Endodermal cell (in vitro differentiated cells): ENCODE measurements around the gene HDAC4. TPM values are rescaled to one million over a fixed set of nuclear protein-coding genes. Genes with fewer than 3 reads are reported as not detected.

Experiments used
- DNase-seq: peaks from one replicate; pipeline ENCODE4 v3.0.0-alpha.2; 2017
- H3K27ac ChIP-seq: 2 replicates; pipeline ENCODE4 v1.5.1; 2013; ENCODE audit warnings: mild to moderate bottlenecking, low read depth, low read length, moderate library complexity
- H3K27me3 ChIP-seq: 2 replicates; pipeline ENCODE4 v1.6.1; 2013; ENCODE audit warnings: mild to moderate bottlenecking, low read length, moderate library complexity; ENCODE audit not compliant: insufficient read depth, control insufficient read depth, poor library complexity, severe bottlenecking
- H3K36me3 ChIP-seq: 2 replicates; pipeline ENCODE4 v1.7.0; 2013; ENCODE audit warnings: mild to moderate bottlenecking, low read length, moderate library complexity; ENCODE audit not compliant: control insufficient read depth, insufficient read depth
- H3K4me1 ChIP-seq: one replicate; pipeline ENCODE4 v1.7.0; 2013; ENCODE audit warnings: low read length; ENCODE audit not compliant: control insufficient read depth, insufficient read depth
- H3K4me3 ChIP-seq: 2 replicates; pipeline ENCODE4 v1.5.1; 2013; ENCODE audit warnings: mild to moderate bottlenecking, low read length, moderate library complexity
- H3K9ac ChIP-seq: 2 replicates; pipeline ENCODE4 v1.6.1; 2013; ENCODE audit warnings: mild to moderate bottlenecking, low read length, moderate library complexity; ENCODE audit not compliant: poor library complexity, severe bottlenecking; ENCODE audit errors: extremely low read depth
- H3K9me3 ChIP-seq: 2 replicates; pipeline ENCODE4 v1.6.1; 2013; ENCODE audit warnings: mild to moderate bottlenecking, low read length, moderate library complexity; ENCODE audit not compliant: control insufficient read depth
- H3K27ac Mint-ChIP-seq: 2 replicates; pipeline ENCODE4 v1.8.0; 2020; ENCODE audit warnings: mixed read lengths
- H3K27me3 Mint-ChIP-seq: 2 replicates; pipeline ENCODE4 v1.8.0; 2021; ENCODE audit warnings: mild to moderate bottlenecking, mixed read lengths; ENCODE audit not compliant: insufficient read depth
- H3K36me3 Mint-ChIP-seq: 2 replicates; pipeline ENCODE4 v1.8.0; 2020; ENCODE audit warnings: low read depth, mixed read lengths
- H3K4me1 Mint-ChIP-seq: 2 replicates; pipeline ENCODE4 v1.8.0; 2020; ENCODE audit warnings: mixed read lengths
- H3K4me3 Mint-ChIP-seq: 2 replicates; pipeline ENCODE4 v1.8.0; 2020; ENCODE audit warnings: mild to moderate bottlenecking, moderate library complexity, mixed read lengths
- H3K9me3 Mint-ChIP-seq: 2 replicates; pipeline ENCODE4 v1.8.0; 2020; ENCODE audit warnings: mild to moderate bottlenecking, mixed read lengths
- CTCF ChIP-seq: fragments of 200-600 bp; sonication (generic); conservative IDR thresholded peaks from 2 replicates; pipeline ENCODE4 v1.5.0; 2021; ENCODE audit warnings: antibody characterized with exemption, mild to moderate bottlenecking
- WGBS, 2 experiments: methylation state at CpG; one replicate each; pipeline versions ENCODE4 v1.1.5 to v1.1.7; 2013; ENCODE audit warnings: missing lambda C conversion rate in 2 of 2, mixed read lengths in 1 of 2; ENCODE audit not compliant: insufficient coverage in 1 of 2, insufficient read length in 1 of 2; 5-methylcytosine and 5-hydroxymethylcytosine counted together
- total RNA-seq, 2 donors: library from RNA; stranded (reverse); fragmentation: NEBNext Ultra II Directional in 1 of 2; extraction: Animal tissue kit (Norgen Biotek cat#: 25700) in 1 of 2; gene quantifications; 2 replicates in 1 of 2; 3 replicates in 1 of 2; pipeline ENCODE4 v1.2.1, GENCODE V29; 2021

HDAC4 gene
- total RNA-seq, 2 donors from 2014 or later, result 45.7 to 51.2 TPM

GRCh38 chr2:239222312-239222660 lies 178.5 kb downstream of the HDAC4 start:
- Histone ChIP-seq H3K27me3 (no peaks in the 10 kb centered on the region), H3K27ac (peak overlapping the region; percentile 32), H3K9me3 (no peaks in the 10 kb centered on the region), H3K4me1 (no peaks in the 10 kb centered on the region), H3K36me3 (no peaks in the 10 kb centered on the region), H3K9ac (no peak overlapping the region), H3K4me3 (no peak overlapping the region)
- H3K4me1 Mint-ChIP-seq, result peaks cover 11% of the 10 kb centered on the region
- H3K27me3 Mint-ChIP-seq, result no peaks in the 10 kb centered on the region
- no peaks in the 10 kb centered on the region for H3K9me3 Mint-ChIP-seq
- no peaks in the 10 kb centered on the region for H3K36me3 Mint-ChIP-seq
- no peak overlapping the region for H3K27ac Mint-ChIP-seq
- no peak for TF ChIP-seq CTCF
- DNase-seq, result no peak
- no peak overlapping the region for H3K4me3 Mint-ChIP-seq
- WGBS, 2 experiments, result 65 to 86% methylated on average over 2 of the region's 2 CpGs

- H3K4me1 ChIP-seq, result no peaks in the 10 kb centered on the region
- H3K9ac ChIP-seq, result no peak overlapping the region
- Mint-ChIP-seq H3K27me3 (no peaks in the 10 kb centered on the region), H3K27ac (no peak overlapping the region), H3K9me3 (no peaks in the 10 kb centered on the region), H3K4me3 (no peak overlapping the region), H3K4me1 (peaks cover 6% of the 10 kb centered on the region), H3K36me3 (no peaks in the 10 kb centered on the region)
- 94 to 97% methylated on average over 10 to 15 of the region's 15 CpGs for WGBS, 2 experiments
- TF ChIP-seq CTCF, result no peak
- H3K36me3 ChIP-seq, result no peaks in the 10 kb centered on the region
- no peaks in the 10 kb centered on the region for H3K9me3 ChIP-seq
- no peak for DNase-seq
- H3K4me3 ChIP-seq, result no peak overlapping the region
- no peak overlapping the region for H3K27ac ChIP-seq
- no peaks in the 10 kb centered on the region for H3K27me3 ChIP-seq
These were observed 179.8 kb downstream of the HDAC4 start for GRCh38 chr2:239220981-239221396.

GRCh38 chr2:239220341-239220740 lies 180.5 kb downstream of the HDAC4 start:
- H3K36me3 Mint-ChIP-seq, result no peaks in the 10 kb centered on the region
- Histone ChIP-seq H3K36me3 (no peaks in the 10 kb centered on the region), H3K9me3 (no peaks in the 10 kb centered on the region), H3K9ac (no peak overlapping the region), H3K4me1 (no peaks in the 10 kb centered on the region), H3K27me3 (no peaks in the 10 kb centered on the region), H3K4me3 (no peak overlapping the region), H3K27ac (no peak overlapping the region)
- DNase-seq, result no peak
- H3K4me1 Mint-ChIP-seq, result peaks cover 6% of the 10 kb centered on the region
- WGBS, 2 experiments, result 96 to 99% methylated on average over 9 of the region's 9 CpGs
- no peak for TF ChIP-seq CTCF
- H3K27ac Mint-ChIP-seq, result no peak overlapping the region
- H3K4me3 Mint-ChIP-seq, result no peak overlapping the region
- no peaks in the 10 kb centered on the region for H3K27me3 Mint-ChIP-seq
- no peaks in the 10 kb centered on the region for H3K9me3 Mint-ChIP-seq
